OCI-LY1 (cell line): Measurements from ENCODE around the gene HDAC9.

ENCODE experiments used
- H2AFZ ChIP-seq: fragments of 200-600 bp; sonication (generic), shearing (Covaris generic); 2 replicates; pipeline ENCODE4 v1.6.0; 2014; ENCODE audit warnings: antibody characterized with exemption, mild to moderate bottlenecking, low read length
- H3F3A ChIP-seq: fragments of 200-600 bp; sonication (generic), shearing (Covaris generic); 2 replicates; pipeline ENCODE4 v1.6.0; 2014; ENCODE audit warnings: mild to moderate bottlenecking, antibody characterized with exemption, low read length, moderate library complexity; ENCODE audit not compliant: insufficient read depth
- H3K27ac ChIP-seq: fragments of 200-600 bp; sonication (generic); 2 replicates; pipeline ENCODE4 v1.5.1; 2014; ENCODE audit warnings: low read length, mixed run types, mild to moderate bottlenecking, low read depth; ENCODE audit not compliant: poor library complexity, severe bottlenecking
- H3K27me3 ChIP-seq: fragments of 200-600 bp; sonication (generic); 2 replicates; pipeline ENCODE4 v1.6.0; 2014; ENCODE audit warnings: antibody characterized with exemption, mild to moderate bottlenecking, low read length, moderate library complexity; ENCODE audit not compliant: insufficient read depth
- H3K36me3 ChIP-seq: fragments of 200-600 bp; sonication (generic); 2 replicates; pipeline ENCODE4 v1.6.1; 2014; ENCODE audit warnings: mild to moderate bottlenecking, antibody characterized with exemption, low read length, moderate library complexity, mixed read lengths; ENCODE audit not compliant: insufficient read depth
- H3K4me1 ChIP-seq: fragments of 200-600 bp; sonication (generic); 2 replicates; pipeline ENCODE4 v1.5.1; 2014; ENCODE audit warnings: mild to moderate bottlenecking, low read length, moderate library complexity; ENCODE audit not compliant: insufficient read depth, severe bottlenecking
- H3K4me2 ChIP-seq: fragments of 200-600 bp; sonication (generic), shearing (Covaris generic); 2 replicates; pipeline ENCODE4 v1.6.1; 2014; ENCODE audit warnings: low read length
- H3K4me3 ChIP-seq: fragments of 200-600 bp; sonication (generic); 2 replicates; pipeline ENCODE4 v1.5.1; 2014; ENCODE audit warnings: low read length, low read depth, mild to moderate bottlenecking, mixed read lengths; ENCODE audit not compliant: poor library complexity, severe bottlenecking
- H3K79me2 ChIP-seq: fragments of 200-600 bp; shearing (Covaris generic); 2 replicates; pipeline ENCODE4 v1.6.1; 2016; ENCODE audit warnings: mixed run types, low read length, mixed read lengths; ENCODE audit not compliant: insufficient read depth
- H3K9ac ChIP-seq: fragments of 200-600 bp; sonication (generic), shearing (Covaris generic); 2 replicates; pipeline ENCODE4 v1.6.1; 2014; ENCODE audit warnings: mild to moderate bottlenecking, low read length, mixed read lengths
- H3K9me2 ChIP-seq: fragments of 200-600 bp; sonication (generic), shearing (Covaris generic); 2 replicates; pipeline ENCODE4 v1.6.1; 2014; ENCODE audit warnings: low read depth, mild to moderate bottlenecking, low read length, mixed read lengths
- H3K9me3 ChIP-seq: fragments of 200-600 bp; shearing (Covaris generic); 2 replicates; pipeline ENCODE4 v1.6.1; 2014; ENCODE audit warnings: low read length, mixed read lengths
- H4K20me1 ChIP-seq: fragments of 200-600 bp; sonication (generic), shearing (Covaris generic); 2 replicates; pipeline ENCODE4 v1.6.0; 2016; ENCODE audit warnings: mild to moderate bottlenecking, low read length; ENCODE audit not compliant: insufficient read depth
- CTCF ChIP-seq: fragments of 200-600 bp; sonication (generic), shearing (Covaris generic); IDR thresholded peaks from 2 replicates; pipeline ENCODE4 v1.5.1; 2017; ENCODE audit warnings: mild to moderate bottlenecking, antibody characterized with exemption, low read length, moderate library complexity, mixed read lengths
- EZH2 ChIP-seq: fragments of 200-600 bp; sonication (generic), shearing (Covaris generic); IDR thresholded peaks from 2 replicates; pipeline ENCODE4 v1.8.0; 2017; ENCODE audit warnings: borderline replicate concordance, mixed run types, mild to moderate bottlenecking, antibody characterized with exemption, low read length, moderate library complexity, mixed read lengths

The HDAC9 gene

GRCh38 chr7:18558910-18559309, 63.4 kb downstream of the HDAC9 start:
- no peak overlapping the region for H3K9ac ChIP-seq
- no peaks in the 10 kb centered on the region for H3K27me3 ChIP-seq
- 0 out of 2 replicates have a peak, but pooled peaks cover 5% of the 10 kb centered on the region for H3K9me3 ChIP-seq
- no peak overlapping the region for H3K4me3 ChIP-seq
- H3K4me2 ChIP-seq: no peak overlapping the region
- H3K36me3 ChIP-seq: peaks cover 5% of the 10 kb centered on the region; the same call in 1 of the 2 replicates
- TF ChIP-seq EZH2: no peak
- H4K20me1 ChIP-seq: no peaks in the 10 kb centered on the region
- no peaks in the 10 kb centered on the region for H3F3A ChIP-seq
- H3K27ac ChIP-seq: no peak overlapping the region
- no peaks in the 10 kb centered on the region for H3K9me2 ChIP-seq
- no peak overlapping the region for H2AFZ ChIP-seq
- H3K79me2 ChIP-seq: peaks cover 8% of the 10 kb centered on the region
- peaks cover 10% of the 10 kb centered on the region for H3K4me1 ChIP-seq

- H3K9me2 ChIP-seq: no peaks in the 10 kb centered on the region
- H4K20me1 ChIP-seq: no peaks in the 10 kb centered on the region
- peaks cover 10% of the 10 kb centered on the region for H3K4me1 ChIP-seq
- H3K27ac ChIP-seq: no peak overlapping the region
- H3K27me3 ChIP-seq: no peaks in the 10 kb centered on the region
- H3K79me2 ChIP-seq: peaks cover 13% of the 10 kb centered on the region
- no peak overlapping the region for H2AFZ ChIP-seq
- H3K4me3 ChIP-seq: no peak overlapping the region
- 0 out of 2 replicates have a peak, but pooled peaks cover 5% of the 10 kb centered on the region for H3K9me3 ChIP-seq
- no peaks in the 10 kb centered on the region for H3F3A ChIP-seq
- no peak overlapping the region for H3K9ac ChIP-seq
- H3K4me2 ChIP-seq: no peak overlapping the region
- peaks cover 5% of the 10 kb centered on the region; the same call in 1 of the 2 replicates for H3K36me3 ChIP-seq
- no peak for TF ChIP-seq EZH2
- no peak for TF ChIP-seq CTCF
These were observed 64.2 kb downstream of the HDAC9 start for GRCh38 chr7:18559756-18560155.

- no peak overlapping the region for H3K27ac ChIP-seq
- no peaks in the 10 kb centered on the region for H3K9me2 ChIP-seq
These were observed 69.2 kb downstream of the HDAC9 start for GRCh38 chr7:18564779-18565178.

More at GRCh38 chr7:18564779-18565178, 69.2 kb downstream of the HDAC9 start:
- Histone ChIP-seq H3K4me1 (peaks cover 30% of the 10 kb centered on the region), H2AFZ (no peak overlapping the region), H3F3A (no peaks in the 10 kb centered on the region), H4K20me1 (no peaks in the 10 kb centered on the region), H3K27me3 (no peaks in the 10 kb centered on the region), H3K9me3 (0 out of 2 replicates have a peak, but pooled peaks cover 5% of the 10 kb centered on the region), H3K4me3 (no peak overlapping the region), H3K36me3 (peaks cover 5% of the 10 kb centered on the region; the same call in 1 of the 2 replicates), H3K4me2 (no peak overlapping the region), H3K79me2 (peaks cover 5% of the 10 kb centered on the region; the same call in 1 of the 2 replicates), H3K9ac (no peak overlapping the region)
- TF ChIP-seq EZH2: no peak
- TF ChIP-seq CTCF: no peak
